ENCODE data around the gene RAD51B.

Gene RAD51B

DNA sequence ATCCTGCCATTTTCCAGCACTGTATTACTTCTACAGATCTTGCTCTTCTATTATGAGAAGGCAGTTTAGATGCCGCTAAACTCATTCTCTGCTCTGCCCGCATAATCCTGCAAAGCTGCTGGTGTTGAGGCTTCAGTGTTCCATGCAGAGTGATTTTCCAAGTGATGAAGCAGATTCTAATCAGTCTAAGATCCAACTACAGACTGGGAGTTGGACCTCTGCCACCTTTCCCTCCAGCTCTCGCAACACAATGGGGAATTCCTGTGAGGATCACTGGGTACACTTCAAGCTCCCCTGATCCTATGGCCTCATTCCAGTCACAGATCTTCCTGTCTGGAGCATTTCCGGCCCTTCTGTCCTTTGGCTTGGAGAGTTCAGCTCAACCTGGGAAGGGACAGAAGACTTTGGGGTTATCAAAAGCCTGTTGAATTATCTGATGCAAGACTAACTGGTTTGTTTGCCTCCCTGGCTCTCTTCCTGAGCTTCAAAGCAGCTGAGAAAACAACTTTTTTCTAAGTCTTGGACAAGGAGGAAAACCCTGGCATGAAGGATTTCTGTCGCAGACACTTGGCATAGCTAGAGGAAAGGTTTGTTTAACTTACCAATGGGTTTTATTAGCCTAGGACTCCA, 639.4 kb downstream of the RAD51B start:
- peak; percentile 68 for DNase-seq

DNA sequence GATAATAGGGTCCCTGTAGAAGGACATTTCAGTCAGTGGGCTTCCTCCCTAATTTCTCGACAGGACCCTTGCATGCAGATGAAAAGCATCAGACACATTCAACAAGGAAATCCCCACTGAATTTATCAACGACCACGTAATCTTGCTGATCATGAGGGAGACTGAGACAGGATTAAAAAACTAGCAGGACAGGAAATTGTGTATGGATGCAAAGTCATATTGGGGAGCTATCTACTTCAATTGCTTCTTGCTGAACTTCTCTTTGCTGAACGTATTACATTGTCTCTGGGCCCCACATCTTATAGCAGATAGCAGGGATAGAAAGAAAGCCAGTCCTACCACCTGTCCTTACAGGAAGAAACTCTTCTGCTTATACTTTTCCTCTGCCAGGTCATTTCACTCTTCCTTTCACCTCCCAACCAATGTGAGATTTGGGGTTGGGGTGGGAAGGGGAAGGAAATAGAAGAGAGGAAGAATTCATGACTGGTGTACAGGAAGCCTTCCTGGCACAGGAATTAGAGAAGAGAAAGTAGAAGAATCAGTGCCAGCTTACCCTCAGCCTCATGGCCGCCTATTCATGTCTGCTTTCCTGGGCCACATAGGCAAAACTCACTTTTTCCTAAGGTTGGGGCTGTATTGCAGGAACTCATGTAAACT, 640.0 kb downstream of the RAD51B start:
- no peak for DNase-seq

DNA sequence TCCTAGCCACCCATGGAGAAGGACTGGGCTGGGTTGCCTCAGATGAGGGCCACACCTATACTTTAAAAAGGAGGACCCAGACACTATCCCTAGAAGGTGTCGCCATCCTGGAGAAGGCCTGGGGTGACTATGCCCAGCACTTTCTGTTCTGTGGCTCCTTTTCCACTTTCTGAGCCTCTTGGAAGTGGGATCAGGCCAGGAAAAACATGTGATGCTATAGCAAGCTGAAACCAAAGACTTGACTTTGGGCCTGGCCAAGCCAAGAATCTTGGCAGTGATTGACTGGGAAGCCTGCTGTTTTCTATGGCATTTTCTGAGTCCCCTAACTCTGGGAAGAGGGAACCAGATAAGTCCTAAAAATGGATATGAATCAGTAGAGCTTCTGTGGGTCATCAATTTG, 641.0 kb downstream of the RAD51B start:
- no peak for DNase-seq

DNA sequence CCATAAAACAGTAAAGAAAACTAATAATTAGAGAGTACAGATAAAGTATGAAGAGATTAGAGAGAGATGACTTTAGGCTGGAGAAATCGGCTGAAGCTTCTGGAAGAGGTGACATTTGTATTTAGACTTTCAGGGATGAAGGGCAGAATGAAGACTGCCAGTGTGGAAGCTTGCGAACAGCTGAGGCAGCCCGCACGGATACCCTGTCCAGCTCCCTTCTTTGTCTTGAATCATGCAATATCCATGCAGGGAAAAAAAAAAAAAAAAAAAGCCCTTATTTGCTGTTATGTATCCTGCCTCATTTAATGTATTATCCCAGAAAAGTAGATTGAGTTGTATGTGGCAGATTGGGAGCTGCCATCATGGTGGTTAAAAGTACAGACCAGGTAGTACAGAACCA, 641.5 kb downstream of the RAD51B start:
- no peak for DNase-seq

DNA sequence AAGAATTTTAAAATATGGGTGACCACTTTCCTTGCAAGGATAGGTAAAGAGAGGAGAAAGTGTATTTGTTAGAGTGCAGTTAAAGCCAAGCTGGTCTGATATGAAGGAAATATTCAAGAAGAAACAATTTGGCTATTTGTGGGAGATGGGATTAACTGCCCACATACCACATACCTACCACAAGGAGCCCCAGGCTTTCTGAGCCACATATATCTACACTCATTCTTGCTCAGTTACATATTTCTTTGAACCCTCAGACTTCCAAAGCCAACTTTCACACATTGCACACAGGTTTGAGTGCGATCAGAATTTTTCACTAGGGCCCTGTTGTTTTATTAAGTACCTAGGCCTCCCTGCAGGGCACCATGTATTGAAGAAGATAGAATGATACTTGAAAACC, 643.1 kb downstream of the RAD51B start:
- no peak for DNase-seq

DNA sequence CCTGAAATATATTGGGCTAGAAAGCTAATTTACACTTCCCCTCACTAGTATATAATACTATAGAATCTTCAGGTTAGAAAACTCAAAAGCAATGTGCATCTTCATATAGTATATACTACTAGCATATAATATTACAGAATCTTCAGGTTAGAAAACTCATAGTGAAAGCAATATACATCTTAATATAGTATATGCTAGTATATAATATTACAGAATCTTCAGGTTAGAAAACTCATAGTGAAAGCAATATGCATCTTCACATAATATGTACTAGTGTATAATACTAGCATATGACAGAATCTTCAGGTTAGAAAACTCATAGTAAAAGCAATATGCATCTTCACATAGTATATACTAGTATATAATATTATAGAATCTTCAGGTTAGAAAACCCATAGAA, 643.7 kb downstream of the RAD51B start:
- DNase-seq: no peak

DNA sequence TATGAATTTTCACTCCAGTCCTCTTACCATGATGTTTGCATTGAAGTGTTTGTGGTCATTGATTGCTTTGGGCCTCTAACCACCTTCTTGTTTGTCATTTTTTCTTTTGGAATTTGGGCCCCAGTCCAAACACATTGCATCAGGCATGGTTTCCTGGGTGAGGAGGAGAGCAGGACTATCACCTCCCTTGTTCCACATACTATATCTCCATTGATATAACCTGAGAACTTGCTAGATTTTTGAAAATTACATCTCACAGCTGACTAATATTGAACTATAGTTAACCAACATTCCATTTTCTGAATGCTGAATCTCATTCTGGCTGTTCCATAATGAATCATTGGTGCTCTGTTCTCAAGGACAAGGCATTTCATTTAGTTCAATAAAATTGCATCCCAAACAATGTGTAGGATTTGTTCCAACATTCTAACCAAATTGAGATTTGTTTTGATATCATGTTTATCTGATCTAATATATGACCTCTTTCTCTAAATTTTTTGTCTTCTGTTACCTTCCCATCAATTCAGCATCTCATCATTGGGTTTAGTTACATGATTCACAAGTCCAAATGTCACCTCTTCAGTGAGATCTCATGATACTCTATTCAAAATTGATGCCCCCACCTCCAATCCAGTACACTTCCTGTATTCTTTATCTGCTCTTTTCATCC, 644.3 kb downstream of the RAD51B start:
- DNase-seq: no peak

DNA sequence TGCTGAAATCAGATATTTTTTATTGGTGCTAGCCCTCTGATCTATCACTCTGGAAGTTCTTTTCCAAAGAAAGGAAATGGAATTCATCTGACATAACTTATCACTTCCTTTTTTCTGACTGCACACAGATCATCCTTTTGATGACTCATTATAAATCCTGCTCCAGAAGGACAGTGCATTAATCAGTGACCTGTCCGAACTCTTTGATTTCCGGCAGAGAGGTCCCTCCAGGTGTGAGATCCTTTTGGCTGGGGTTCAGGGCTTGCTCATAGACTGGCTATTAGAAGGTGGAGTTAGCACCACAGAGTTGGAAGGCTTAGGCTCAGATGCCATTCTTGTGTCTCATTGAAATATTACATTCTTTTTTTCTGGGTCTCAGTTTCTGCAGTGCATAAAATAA, 645.1 kb downstream of the RAD51B start:
- DNase-seq: no peak

DNA sequence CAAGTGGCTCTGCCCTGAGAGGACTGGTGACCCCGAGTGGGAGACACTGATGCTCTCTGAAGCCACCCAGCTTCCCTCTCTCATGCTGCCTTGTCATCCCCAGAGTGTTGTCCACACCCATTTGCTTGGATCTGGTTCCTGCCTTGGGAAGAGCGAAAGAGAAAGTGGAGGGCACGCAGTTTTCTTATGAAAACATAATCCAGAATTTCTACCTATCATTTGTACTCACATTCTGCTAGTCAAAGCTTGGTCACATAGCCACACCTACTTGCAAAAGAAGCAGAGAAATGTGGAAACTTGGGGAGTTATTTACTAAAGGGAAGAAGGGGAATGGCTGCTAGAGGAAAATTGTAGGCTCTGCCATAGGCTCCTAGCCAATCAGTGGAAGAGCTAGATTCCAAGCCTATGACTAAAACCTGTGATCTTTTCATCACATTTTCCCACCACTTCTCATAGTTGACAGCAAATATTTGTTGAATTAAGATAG, 647.0 kb downstream of the RAD51B start:
- no peak for DNase-seq

DNA sequence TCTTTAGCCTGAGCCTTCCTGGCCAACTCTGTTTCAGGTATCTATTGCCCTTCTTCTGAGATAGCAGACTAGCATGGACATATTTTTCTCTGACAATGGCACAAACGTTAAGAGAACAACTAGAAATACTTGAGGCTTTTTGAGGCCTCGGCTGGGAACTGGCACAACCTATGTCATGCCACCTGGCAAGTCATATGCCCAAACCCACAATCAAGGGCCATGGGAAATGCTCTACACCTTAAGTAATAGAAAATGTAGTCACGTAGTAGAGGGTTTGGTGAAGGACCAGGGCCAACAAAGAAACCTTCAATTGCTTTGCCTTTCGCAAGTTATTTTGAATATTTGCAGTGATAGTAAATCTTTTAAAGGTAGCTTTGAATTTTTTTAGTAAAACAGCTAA, 647.8 kb downstream of the RAD51B start:
- DNase-seq: no peak

DNA sequence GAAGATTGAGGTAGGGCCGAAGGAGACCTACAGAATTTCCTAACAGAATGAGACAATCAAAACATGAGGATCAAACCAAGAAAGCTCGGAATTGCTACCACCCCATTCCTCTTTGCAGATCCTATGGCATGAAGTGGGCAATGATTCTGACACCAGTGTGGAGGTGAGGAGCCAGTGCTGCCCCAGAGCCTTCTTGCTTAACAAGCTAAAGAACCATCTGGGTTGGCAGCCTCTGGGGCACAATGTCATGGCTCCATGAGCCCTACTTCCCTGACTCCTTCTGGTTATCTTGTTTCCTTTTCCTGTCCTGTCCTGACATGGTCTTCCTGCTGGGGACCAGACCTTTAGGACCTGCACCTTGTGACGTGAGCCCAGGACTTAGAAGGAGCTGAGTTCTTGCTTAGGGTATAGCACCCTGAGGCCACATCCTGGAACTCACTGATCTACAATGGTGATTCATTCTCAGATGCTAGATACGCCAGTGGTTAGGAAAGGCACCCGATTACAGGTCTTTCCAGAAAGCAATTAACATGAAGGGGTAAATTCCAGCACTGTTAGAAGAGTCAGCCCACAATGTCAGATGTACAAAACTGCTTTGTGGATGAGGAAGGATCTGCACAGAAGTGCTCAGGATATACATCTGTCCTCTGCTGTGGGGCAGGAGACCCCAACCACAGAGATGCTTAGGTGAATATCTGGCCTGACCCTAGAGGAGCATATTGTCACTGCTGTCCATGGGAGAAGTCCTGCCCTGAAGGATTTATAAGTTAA, 649.0 kb downstream of the RAD51B start:
- no peak for DNase-seq

DNA sequence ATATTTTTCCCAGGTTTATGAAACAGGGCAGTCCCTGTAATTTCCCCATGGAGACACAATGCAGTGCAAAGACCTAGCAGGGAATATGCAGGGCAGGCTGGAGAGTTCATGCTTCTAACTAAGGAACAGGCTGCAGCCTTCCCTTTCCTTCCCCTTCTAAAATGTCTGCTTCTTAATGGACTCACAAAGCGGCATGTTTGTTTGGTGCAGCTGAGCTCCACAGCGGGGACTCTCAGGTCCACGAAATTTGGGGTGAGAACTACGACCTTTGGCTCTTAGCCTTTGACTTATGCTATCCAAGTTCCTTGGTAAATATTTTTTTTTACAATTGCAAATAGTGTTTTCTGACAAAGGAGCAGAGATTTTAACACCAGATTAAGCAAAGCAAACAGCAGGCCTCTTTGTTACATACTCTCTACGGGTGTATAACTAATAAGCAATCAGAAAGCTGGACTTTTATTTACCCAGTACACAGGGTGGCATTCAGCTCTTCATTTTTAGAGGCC, 649.7 kb downstream of the RAD51B start:
- DNase-seq: no peak

DNA sequence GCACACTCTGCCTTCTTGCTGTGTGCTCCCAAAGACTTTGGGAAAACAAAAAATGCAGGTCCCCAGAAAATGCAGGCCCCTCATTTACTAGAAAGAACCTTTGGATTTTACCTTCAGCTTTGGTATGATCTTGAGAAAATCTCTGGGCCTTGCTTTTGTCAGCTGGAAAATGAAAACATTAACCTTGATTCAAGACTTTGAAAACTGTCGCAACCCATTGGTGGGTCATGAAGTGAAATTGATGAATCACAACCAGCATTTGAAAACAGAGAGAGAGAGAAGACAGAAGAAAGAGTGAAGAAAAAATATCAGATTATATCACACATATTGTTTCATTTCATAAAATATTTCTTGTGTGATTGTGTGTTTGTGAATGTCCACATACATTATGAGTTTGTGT, 650.8 kb downstream of the RAD51B start:
- no peak for DNase-seq

DNA sequence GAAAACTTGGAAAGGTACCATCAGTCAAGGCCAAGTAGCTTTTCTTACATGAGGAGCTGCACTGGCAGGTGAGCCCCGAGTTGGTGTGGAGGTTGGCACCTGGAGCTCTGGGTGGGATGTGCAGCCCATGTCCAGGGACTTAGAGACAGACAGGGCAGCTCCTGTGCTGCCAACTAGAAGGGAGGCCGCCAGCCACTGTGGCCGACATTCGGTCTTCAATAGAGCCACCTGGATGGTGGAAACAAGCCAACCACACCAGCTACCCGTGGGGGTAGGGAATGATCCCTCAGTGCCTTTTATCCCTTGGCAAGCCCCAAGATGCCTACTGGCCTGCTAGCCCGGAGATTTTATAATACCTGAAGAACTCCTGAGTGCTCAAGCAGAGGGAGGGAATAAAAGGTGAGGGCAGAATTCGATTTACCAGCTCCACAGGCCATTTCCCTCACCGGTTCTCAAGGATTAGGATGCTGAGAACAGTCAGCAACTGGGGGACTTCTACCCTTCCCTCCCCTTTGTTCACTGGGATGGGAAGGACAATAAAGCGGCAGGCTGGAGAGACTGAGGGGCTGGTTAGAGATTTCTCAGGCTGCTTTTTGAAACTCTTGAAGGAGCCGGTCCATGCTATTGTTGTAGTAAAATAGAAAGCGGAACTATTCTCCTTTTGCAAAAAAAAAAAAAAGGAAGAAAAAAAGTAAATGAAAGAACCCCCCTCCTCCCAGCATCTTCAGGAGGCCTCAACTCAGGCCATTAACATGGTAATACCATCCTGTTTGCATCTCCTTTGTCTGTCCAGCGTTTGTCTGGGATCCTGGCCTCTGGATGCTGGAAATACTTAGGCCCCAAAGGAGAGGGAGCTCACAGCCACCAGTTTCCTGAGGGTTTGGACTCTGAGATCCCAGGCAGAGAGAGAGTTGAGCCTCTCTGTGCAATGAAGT, 651.7 kb downstream of the RAD51B start:
- DNase-seq: peak; percentile 37

DNA sequence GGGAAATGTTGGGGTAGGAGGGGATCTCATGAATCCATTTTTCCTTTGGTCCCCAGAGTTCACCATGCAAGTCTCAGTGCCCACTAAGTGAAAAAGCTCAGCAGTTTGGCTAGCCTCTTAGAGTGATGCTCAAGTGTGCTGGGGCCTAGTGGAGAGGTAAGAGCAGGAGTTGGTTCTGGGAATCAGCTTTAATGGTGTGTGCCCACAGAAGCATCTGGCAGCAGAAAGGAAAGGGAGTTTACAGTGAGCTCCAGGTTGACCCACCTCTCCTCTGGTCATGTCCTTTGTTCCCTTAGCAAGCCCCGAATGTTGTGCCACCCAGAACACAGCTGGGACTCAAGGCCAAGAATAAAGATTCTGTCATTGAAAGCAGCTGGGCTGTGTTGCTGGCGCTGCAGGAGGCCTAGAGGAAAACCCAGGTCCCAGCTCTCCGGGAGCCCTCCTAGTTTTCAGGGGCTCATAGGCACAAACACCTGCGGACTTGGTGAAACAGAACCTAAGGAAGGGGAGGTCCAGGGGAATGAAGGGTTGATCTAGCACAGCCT, 652.5 kb downstream of the RAD51B start:
- DNase-seq: no peak

DNA sequence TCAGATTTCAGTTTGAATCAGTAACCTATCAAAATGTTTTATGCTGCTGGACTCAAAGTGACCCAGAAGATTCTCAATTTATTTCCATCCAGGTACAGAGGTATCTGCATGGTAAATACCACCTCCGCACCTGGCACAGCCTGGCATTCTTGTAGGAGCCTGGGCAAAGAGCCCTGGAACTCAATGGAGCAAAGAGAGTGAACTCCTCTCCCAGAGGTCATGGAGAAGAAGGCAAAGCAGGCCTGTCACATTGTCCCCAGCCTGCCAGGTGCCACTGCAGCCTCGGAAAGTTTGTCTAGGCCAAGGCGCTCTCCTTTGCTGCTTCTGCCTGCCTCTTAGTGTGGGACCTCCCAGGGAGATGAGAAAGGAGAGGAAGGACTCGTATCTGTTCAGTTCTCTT, 653.5 kb downstream of the RAD51B start:
- DNase-seq: no peak

DNA sequence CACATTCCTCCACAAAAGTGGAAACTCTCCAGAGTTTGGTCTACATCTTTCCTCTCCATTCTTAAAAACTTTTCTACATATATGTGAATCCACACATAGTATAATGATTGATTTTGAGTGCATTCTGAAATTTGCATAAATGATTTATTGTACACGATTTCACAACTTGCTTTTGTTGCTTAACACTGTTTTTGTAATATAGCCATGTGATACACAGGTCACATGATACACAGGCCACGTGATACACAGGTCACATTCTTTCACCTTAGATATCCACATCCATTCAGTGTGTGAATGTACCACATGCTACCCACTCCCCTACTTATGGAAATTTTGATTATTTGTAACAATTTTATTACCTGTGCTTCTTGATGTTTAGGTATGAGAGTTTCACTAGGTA, 654.2 kb downstream of the RAD51B start:
- no peak for DNase-seq

DNA sequence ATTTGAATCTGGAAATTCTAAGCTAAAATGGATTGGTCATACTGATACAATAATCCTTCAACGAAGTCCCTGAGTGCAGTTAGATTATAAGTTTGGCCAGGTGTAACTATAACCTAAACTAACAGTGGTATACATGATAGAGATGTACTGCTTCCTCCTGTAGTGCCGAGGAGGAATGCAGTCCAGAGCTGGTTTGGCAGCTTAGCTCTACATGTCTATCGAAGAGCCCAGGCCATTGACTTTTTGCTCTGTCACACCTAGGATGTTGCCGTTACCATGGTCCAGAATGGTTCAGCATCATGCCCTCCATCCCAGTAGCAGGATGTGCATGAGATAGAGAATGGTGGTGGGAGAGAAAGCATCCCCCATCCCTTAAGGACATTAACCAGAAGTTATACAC, 655.2 kb downstream of the RAD51B start:
- DNase-seq: no peak

DNA sequence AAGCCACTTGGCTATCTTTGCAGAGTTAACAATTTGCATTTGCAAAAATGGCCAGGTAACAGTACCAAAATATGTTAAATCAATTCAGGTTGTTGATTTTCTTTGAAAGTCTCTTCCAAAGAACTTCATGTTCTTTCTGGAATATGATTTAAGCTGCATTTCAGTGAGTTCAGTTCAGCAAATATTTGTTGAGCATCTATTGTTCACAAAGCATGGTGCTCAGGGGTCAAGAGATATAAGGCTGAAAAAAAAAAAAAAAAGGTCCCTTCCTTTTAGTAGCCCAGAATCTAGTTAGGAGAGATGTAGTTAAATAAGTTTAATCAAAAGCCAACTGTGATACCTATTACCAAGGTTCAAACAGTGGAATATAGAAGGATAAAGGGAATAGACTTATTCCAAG, 656.2 kb downstream of the RAD51B start:
- no peak for DNase-seq

DNA sequence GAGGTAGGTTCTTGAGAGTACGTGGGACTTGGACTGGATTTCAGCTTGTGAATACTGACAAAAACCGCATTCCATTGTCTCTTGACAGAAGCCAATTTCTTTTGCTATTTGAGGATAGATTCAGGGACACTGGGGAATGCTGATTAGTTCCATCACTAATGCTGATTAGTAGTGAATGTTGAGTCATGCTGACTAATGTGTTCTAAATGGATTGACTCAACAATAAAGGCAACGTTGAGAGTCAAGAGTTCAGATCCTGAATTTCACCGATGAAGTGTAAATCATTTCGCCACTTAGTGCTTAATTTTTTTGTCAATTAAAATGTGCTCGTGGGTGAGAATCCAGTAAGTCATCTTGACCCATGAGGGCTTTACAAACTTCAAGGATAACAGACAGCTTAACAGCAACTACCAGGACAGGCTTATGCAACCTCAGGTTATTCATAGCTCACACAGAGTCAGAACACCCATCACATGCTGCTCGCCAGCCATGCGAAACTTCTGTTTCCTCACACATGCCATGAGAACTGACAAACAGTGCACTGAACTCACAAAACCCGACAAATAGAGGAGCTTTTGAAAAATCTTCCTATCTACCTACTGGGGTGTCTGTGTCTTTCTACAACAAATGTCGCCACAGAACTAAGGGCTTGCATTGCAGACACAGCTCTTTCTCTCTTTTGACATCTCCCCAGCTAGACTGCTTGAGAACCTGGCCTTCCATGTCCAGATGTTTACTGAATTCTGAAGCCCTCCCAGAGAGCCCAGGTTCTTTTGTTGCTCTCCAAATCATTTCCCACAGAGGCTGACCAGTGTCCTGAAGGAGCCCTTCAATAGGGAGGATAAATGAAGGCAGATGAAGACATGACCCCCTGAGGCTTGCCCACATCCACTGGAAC, 656.9 kb downstream of the RAD51B start:
- no peak for DNase-seq

DNA sequence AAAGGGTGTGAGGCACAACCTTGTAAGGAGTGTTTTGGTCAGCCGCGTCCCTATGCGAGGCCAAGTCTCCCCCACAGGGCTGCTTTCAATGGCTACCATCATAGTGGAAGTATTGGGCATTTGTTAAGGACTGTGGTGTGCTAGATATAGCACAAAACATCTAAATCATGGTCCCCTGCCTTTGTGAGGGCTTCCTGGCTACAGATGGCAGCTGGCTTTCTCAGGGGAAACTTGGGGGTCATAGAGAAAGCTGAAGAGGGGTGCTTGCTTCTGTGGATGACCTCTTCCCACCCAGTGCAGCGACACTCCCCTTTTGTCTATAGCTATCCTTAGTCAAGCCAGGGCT, 657.5 kb downstream of the RAD51B start:
- DNase-seq: no peak

Measured in NCI-H1092 treated with DMSO at 0.1 percent for 48 hours (cell line).